Heart left ventricle (tissue), 16 donors: ENCODE results near the gene MGMT. TPM values are rescaled to one million over a fixed set of nuclear protein-coding genes. Genes with fewer than 3 reads are reported as not detected.

Experiments used
- ATAC-seq, 4 donors: fragments of 200-7000 bp; cut with Tn5 transposase; one replicate each; pipeline ENCODE4 v1.9.1; 2020 to 2022; ENCODE audit warnings: moderate library complexity in 4 of 4, mild to moderate bottlenecking in 3 of 4, moderate number of reproducible peaks in 1 of 4
- DNase-seq, 5 donors: peaks; one replicate each; pipeline ENCODE4 v3.0.0-alpha.2; 2020
- H3K27ac ChIP-seq, 12 donors: fragments of 200-600 bp; sonication (generic) in 4 of 12; one replicate each; pipeline versions ENCODE4 v1.5.0 to v1.8.0; 2016 to 2022; ENCODE audit warnings: mild to moderate bottlenecking in 2 of 12
- H3K27me3 ChIP-seq, 9 donors: fragments of 200-600 bp; sonication (generic) in 2 of 9; one replicate each; pipeline versions ENCODE4 v1.5.1 to v1.8.0; 2016 to 2022; ENCODE audit warnings: mild to moderate bottlenecking in 3 of 9
- H3K36me3 ChIP-seq, 9 donors: fragments of 200-600 bp; sonication (generic) in 2 of 9; one replicate each; pipeline versions ENCODE4 v1.5.0 to v1.8.0; 2018 to 2022; ENCODE audit warnings: mild to moderate bottlenecking in 2 of 9
- H3K4me1 ChIP-seq, 12 donors: fragments of 200-600 bp; sonication (generic) in 4 of 12; one replicate each; pipeline versions ENCODE4 v1.5.0 to v1.8.0; 2016 to 2022; ENCODE audit warnings: mild to moderate bottlenecking in 3 of 12
- H3K4me3 ChIP-seq, 12 donors: fragments of 200-600 bp; sonication (generic) in 4 of 12; one replicate each; pipeline versions ENCODE4 v1.5.0 to v1.8.0; 2017 to 2022; ENCODE audit warnings: mild to moderate bottlenecking in 9 of 12, moderate library complexity in 4 of 12
- H3K9me3 ChIP-seq, 12 donors: fragments of 200-600 bp; sonication (generic) in 4 of 12; one replicate each; pipeline versions ENCODE4 v1.5.0 to v1.8.0; 2016 to 2022; ENCODE audit warnings: mild to moderate bottlenecking in 1 of 12
- POLR2A ChIP-seq, 2 donors: fragments of 450-650 bp; IDR thresholded peaks; one replicate each; pipeline ENCODE4 v1.6.1; 2017; ENCODE audit warnings: antibody characterized with exemption in 2 of 2, mild to moderate bottlenecking in 2 of 2, moderate library complexity in 2 of 2
- WGBS, 4 donors: extraction: QIAGEN DNeasy Blood & Tissue Kit in 2 of 4; methylation state at CpG; one replicate each; pipeline versions ENCODE4 v1.1.5 to v1.1.7; 2013 to 2018; 5-methylcytosine and 5-hydroxymethylcytosine counted together
- intact Hi-C, 10 donors: fragments of 100-400 bp; cut with DNase I; formaldehyde crosslinking; loops; one replicate each; pipeline versions ENCODE4 v1.11.1 to v1.14.2; 2022
- polyA plus RNA-seq, 2 donors: library from polyadenylated mRNA; stranded (reverse); fragments of 200-250 nt; gene quantifications; one replicate each; pipeline ENCODE4 v1.2.3, GENCODE V29; 2013
- total RNA-seq, 9 donors: library from RNA; depleted of rRNA in 2 of 9; stranded (reverse); fragments of >200 nt in 2 of 9; fragmentation: NEBNext Ultra II Directional in 3 of 9; extraction: Animal tissue kit (Norgen Biotek cat#: 25700) in 3 of 9; gene quantifications; one replicate each; pipeline versions ENCODE4 v1.1.0 to v1.2.4, GENCODE V29; 2016 to 2023
- TF ChIP-seq, protein P1 (sequence below), 12 donors: fragments of 200-600 bp; sonication (generic) in 4 of 12; IDR thresholded peaks; one replicate each; pipeline versions ENCODE4 v1.5.0 to v1.8.0; 2018 to 2022; ENCODE audit warnings: antibody characterized with exemption in 12 of 12, mild to moderate bottlenecking in 5 of 12
- donor health status: ischemic (EF 13 %, LVEDD 7.1; RV severe dilation, severe dysfunction).
- donor health status: healthy with polysubstance abuse.
- donor health status: DM: no; HTN: yes; CAD: no.
- donor health status: DM: no; HTN: no; CAD: no.
- donor health status: ischemic (EF 25% LVEDD 6.9; RV normal size, moderate dysfunction).
- donor health status: ischemic (EF 25% LVEDD 5.7; RV mildly dilated, moderate dysfunction).
- donor health status: healthy.
- donor health status: DM: yes; HTN: yes; CAD: no.
- donor health status: ischemic (EF 35%, LVEDD 5.7; RV mildly dilated, moderate dysfunction).
- donor health status: nonischemic (EF 11% LVEDD 7.7; RV severe dilation, severe dysfunction).
- donor health status: DM: yes; HTN: yes; CAD: no.
- donor health status: PGD.
- donor health status: ischemic (EF 29% LVEDD 5.4; RV normal size, mild dysfunction).
- donor health status: nonischemic (EF 23%, LVEDD 6.1; RV moderate dilation, normal function).

Gene MGMT
- total and polyA plus RNA-seq, 11 donors, result 6.2 to 25.3 (median 11.6) TPM

DNA sequence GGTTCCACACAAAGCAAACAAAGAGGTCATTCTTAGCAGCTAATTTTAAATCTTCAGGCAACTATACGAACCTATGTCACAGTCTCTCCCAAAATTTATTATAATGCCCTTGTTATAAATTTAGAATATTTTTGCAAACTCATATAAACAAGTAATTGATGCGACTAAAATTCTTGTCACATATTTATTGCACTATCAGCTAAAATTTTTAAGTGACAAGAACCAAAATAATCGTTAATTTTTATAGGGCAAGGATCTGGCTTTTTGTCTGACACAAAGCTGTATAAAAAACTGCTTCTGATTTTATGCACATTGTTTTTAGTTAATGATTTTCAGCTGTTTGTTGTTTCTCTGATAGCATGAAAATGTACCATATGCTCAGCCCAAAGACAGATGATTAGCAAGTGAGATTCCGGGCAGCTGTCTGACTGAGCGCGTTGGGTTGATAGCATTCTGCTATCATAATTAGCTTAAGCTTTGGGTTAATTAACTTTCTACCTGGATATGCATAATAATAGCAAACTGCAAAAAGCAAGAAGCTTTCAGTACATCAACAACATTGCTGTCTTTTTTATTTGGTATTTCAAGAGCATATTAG is 136.0 kb downstream of the MGMT start:
- Histone ChIP-seq H3K9me3 (no peaks in the 10 kb centered on the region), H3K27ac (no peak overlapping the region), H3K4me3 (no peak overlapping the region), H3K27me3 (no peaks in the 10 kb centered on the region), H3K4me1 (no peaks in the 10 kb centered on the region), H3K36me3 (no peaks in the 10 kb centered on the region)
- no peak for ATAC-seq
- no peak for TF ChIP-seq POLR2A (IDR thresholded peaks at IDR 0.05)
- TF ChIP-seq, protein P1, sequence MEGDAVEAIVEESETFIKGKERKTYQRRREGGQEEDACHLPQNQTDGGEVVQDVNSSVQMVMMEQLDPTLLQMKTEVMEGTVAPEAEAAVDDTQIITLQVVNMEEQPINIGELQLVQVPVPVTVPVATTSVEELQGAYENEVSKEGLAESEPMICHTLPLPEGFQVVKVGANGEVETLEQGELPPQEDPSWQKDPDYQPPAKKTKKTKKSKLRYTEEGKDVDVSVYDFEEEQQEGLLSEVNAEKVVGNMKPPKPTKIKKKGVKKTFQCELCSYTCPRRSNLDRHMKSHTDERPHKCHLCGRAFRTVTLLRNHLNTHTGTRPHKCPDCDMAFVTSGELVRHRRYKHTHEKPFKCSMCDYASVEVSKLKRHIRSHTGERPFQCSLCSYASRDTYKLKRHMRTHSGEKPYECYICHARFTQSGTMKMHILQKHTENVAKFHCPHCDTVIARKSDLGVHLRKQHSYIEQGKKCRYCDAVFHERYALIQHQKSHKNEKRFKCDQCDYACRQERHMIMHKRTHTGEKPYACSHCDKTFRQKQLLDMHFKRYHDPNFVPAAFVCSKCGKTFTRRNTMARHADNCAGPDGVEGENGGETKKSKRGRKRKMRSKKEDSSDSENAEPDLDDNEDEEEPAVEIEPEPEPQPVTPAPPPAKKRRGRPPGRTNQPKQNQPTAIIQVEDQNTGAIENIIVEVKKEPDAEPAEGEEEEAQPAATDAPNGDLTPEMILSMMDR (IDR thresholded peaks at IDR 0.05), result no peak
- 73 to 87% (median 83%) methylated on average over 6 of the region's 6 CpGs for WGBS, 4 donors
- no peak for DNase-seq
- intact Hi-C loops, result no loop called here

DNA sequence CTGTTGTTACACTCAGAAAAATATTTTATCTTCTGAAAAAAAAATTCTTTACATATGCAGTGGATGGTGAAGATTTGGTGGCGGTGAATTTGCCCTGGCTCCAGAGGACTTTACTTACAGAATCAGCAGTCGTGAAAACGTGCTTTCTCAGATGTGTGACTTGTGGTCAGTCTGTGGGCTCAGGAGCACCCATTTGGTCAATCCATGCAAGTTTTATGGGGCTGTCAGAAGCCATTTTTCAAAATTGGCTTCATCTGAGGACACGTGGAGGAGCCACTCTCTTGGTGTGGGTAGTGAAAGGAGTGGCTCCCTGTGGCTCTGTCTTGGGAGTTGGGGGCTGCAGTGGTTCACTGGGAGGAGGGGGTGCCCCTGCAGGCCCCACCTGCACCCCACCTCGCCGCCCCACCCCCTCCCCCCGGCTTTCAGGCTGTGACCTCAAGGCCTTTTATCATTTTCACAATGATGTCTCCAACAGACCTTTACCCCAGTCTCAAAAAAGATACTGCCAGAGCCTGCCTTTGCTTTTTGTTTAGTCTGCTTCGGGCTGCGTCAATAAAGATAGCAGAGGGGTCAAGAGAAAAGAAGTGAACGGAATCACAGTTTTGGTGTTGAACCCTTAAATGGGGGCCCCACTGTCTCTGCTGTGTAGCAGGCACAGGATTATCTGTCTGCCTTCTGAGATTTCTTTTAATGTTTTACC is 137.4 kb downstream of the MGMT start:
- intact Hi-C loops, result no loop called here
- TF ChIP-seq POLR2A (IDR thresholded peaks at IDR 0.05), result no peak
- TF ChIP-seq, protein P1 (IDR thresholded peaks at IDR 0.05), result no peak
- H3K9me3 ChIP-seq, result no peaks in the 10 kb centered on the region
- DNase-seq (no peak), ATAC-seq (no peak)
- no peaks in the 10 kb centered on the region for H3K4me1 ChIP-seq
- H3K36me3 ChIP-seq, result no peaks in the 10 kb centered on the region
- H3K27me3 ChIP-seq, result no peaks in the 10 kb centered on the region
- H3K4me3 ChIP-seq, result no peak overlapping the region
- 80 to 87% (median 83%) methylated on average over 7 to 10 of the region's 10 CpGs for WGBS, 4 donors
- H3K27ac ChIP-seq, result no peak overlapping the region

DNA sequence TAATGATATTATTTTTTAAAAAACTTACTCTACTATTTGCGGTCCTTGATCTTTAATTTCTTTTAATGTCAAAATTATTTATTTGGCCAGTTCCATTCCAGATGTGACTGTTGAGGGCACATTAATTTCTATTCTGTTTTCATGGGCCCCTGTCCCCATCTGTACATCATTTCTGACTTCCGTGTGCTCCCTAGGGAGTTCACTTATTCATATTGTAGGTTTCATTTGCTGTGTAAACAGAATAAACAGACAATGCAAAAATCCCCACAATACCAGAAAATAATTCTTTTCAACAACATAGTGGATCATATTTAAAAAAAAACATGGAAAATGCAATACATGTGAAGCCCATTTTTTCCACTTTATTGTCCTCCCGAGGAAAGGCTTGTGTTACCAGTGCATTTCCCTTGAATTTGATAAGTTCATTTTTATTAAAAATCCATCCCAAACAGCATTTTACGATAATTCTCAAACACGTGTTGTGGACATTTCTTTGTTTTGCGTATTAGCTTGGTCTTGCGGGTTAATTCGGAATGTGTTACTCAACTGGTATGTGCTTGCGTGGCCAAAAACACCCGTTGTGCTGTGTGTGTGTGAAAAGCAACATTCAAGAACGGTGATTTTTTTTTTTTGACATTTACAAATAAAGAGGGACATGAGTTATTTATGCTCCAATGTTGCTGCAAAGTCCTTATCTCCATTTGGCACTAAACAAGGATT is 138.4 kb downstream of the MGMT start:
- no peaks in the 10 kb centered on the region for H3K27me3 ChIP-seq
- H3K4me1 ChIP-seq, result peaks cover 0 to under 1% (median 0%) of the 10 kb centered on the region in 12 donors
- 90 to 95% (median 93%) methylated on average over 11 of the region's 11 CpGs for WGBS, 4 donors
- no peak for TF ChIP-seq POLR2A (IDR thresholded peaks at IDR 0.05)
- TF ChIP-seq, protein P1 (IDR thresholded peaks at IDR 0.05), result no peak
- no peak for ATAC-seq
- DNase-seq, result no peak
- intact Hi-C loops, result no loop called here
- no peaks in the 10 kb centered on the region for H3K9me3 ChIP-seq
- H3K27ac ChIP-seq, result no peak overlapping the region
- H3K4me3 ChIP-seq, result no peak overlapping the region
- H3K36me3 ChIP-seq, result no peaks in the 10 kb centered on the region

DNA sequence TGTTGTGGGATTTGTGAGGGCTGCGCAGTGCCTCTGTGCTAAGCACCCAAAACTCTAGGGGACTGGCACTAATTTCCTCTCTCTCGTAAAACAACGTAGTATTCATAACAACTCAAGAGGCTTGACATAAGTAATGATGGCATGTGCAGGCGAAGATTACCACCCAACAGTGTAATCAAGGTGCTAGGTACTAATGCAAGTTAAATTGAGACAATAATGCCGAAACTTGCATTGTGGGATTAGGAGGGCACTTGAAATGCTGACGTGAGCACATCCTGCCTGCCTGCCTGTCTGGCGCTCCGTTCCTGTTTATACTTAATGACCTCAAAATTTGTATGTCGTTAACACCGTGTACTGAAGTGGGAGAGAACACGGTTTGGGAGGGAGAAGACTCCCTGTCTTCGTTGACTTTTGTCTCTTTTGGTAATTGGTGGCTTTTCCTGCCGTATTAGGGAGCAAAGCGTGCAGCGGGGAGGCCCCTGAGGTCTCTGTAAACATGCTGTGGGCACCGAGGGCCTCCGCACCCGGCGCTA is 139.0 kb downstream of the MGMT start:
- DNase-seq, result no peak
- Histone ChIP-seq H3K9me3 (no peaks in the 10 kb centered on the region), H3K4me3 (no peak overlapping the region), H3K36me3 (no peaks in the 10 kb centered on the region), H3K4me1 (peaks cover 0 to 7% (median 0%) of the 10 kb centered on the region in 12 donors), H3K27ac (no peak overlapping the region), H3K27me3 (no peaks in the 10 kb centered on the region)
- no peak for TF ChIP-seq POLR2A (IDR thresholded peaks at IDR 0.05)
- TF ChIP-seq, protein P1 (IDR thresholded peaks at IDR 0.05), result no peak
- 76 to 88% (median 86%) methylated on average over 19 of the region's 19 CpGs for WGBS, 4 donors
- no peak for ATAC-seq
- intact Hi-C loops, result no loop called here
